ENCODE measurements around the gene PPL. TPM values are rescaled to one million over a fixed set of nuclear protein-coding genes. Genes with fewer than 3 reads are reported as not detected.

Gene PPL
- polyA plus RNA-seq, 3 donors = 0.02 TPM; not detected in 2

GRCh38 chr16:4900750-4901149, 36.2 kb downstream of the PPL start:
- H3K27me3 ChIP-seq (ENCODE audit: control insufficient read depth in 2 of 2, insufficient read depth in 2 of 2, low read length in 2 of 2) = no peaks in the 10 kb centered on the region
- Mint-ChIP-seq H3K9me3 (peaks cover 0 to 7% (median 4%) of the 10 kb centered on the region in 7 donors), H3K27ac (no peak overlapping the region), H3K4me3 (no peak overlapping the region), H3K4me1 (no peaks in the 10 kb centered on the region), H3K36me3 (no peaks in the 10 kb centered on the region), H3K27me3 (ENCODE audit: low read depth in 3 of 3) (peaks cover 6 to 7% (median 6%) of the 10 kb centered on the region in 3 donors)
- H3K4me2 ChIP-seq (replicated peaks; ENCODE audit: extremely low read depth, low read length, poor library complexity, severe bottlenecking) = no peak overlapping the region
- H2AFZ ChIP-seq (ENCODE audit: insufficient read depth, low read depth, low read length, poor library complexity, severe bottlenecking) = no peak overlapping the region
- no peaks in the 10 kb centered on the region for H3K36me3 ChIP-seq (replicated peaks in 1 of 2; ENCODE audit: control insufficient read depth in 1 of 2, insufficient read depth in 2 of 2, low read length in 2 of 2)
- H3K4me3 ChIP-seq (replicated peaks in 1 of 3; ENCODE audit: low read depth in 2 of 3, low read length in 3 of 3) = no peak overlapping the region
- H3K9ac ChIP-seq (ENCODE audit: insufficient read depth, low read length, poor library complexity, severe bottlenecking) = no peak overlapping the region
- no peaks in the 10 kb centered on the region for H4K20me1 ChIP-seq (ENCODE audit: insufficient read depth, low read length)
- no peak for DNase-seq
- no peaks in the 10 kb centered on the region for H3K4me1 ChIP-seq (ENCODE audit: control insufficient read depth in 1 of 2, insufficient read depth in 2 of 2, low read length in 2 of 2)
- no peaks in the 10 kb centered on the region for H3K79me2 ChIP-seq (ENCODE audit: insufficient read depth, low read length)
- intact Hi-C loops (cut with micrococcal nuclease) = no loop called here
- 98% methylated on average over 10 of the region's 11 CpGs for WGBS (ENCODE audit: insufficient coverage)
- H3K27ac ChIP-seq (ENCODE audit: low read depth in 1 of 2, low read length in 2 of 2) = no peak overlapping the region
- TF ChIP-seq CTCF (IDR thresholded peaks at IDR 0.05) = no peak
- no peaks in the 10 kb centered on the region for H3K9me3 ChIP-seq (replicated peaks in 1 of 2; ENCODE audit: control insufficient read depth in 1 of 2, insufficient read depth in 1 of 2, low read length in 2 of 2)

- Histone ChIP-seq H3K27me3 (ENCODE audit: control insufficient read depth in 2 of 2, insufficient read depth in 2 of 2, low read length in 2 of 2) (no peaks in the 10 kb centered on the region), H3K27ac (ENCODE audit: low read depth in 1 of 2, low read length in 2 of 2) (no peak overlapping the region), H3K4me1 (ENCODE audit: control insufficient read depth in 1 of 2, insufficient read depth in 2 of 2, low read length in 2 of 2) (no peaks in the 10 kb centered on the region), H3K79me2 (ENCODE audit: insufficient read depth, low read length) (no peaks in the 10 kb centered on the region), H3K4me3 (replicated peaks in 1 of 3; ENCODE audit: low read depth in 2 of 3, low read length in 3 of 3) (no peak overlapping the region), H3K9me3 (replicated peaks in 1 of 2; ENCODE audit: control insufficient read depth in 1 of 2, insufficient read depth in 1 of 2, low read length in 2 of 2) (no peaks in the 10 kb centered on the region), H4K20me1 (ENCODE audit: insufficient read depth, low read length) (no peaks in the 10 kb centered on the region), H3K36me3 (replicated peaks in 1 of 2; ENCODE audit: control insufficient read depth in 1 of 2, insufficient read depth in 2 of 2, low read length in 2 of 2) (no peaks in the 10 kb centered on the region), H2AFZ (ENCODE audit: insufficient read depth, low read depth, low read length, poor library complexity, severe bottlenecking) (no peak overlapping the region), H3K4me2 (replicated peaks; ENCODE audit: extremely low read depth, low read length, poor library complexity, severe bottlenecking) (no peak overlapping the region), H3K9ac (ENCODE audit: insufficient read depth, low read length, poor library complexity, severe bottlenecking) (no peak overlapping the region)
- Mint-ChIP-seq H3K36me3 (no peaks in the 10 kb centered on the region), H3K27me3 (ENCODE audit: low read depth in 3 of 3) (peaks cover 4 to 5% (median 5%) of the 10 kb centered on the region in 3 donors), H3K4me1 (no peaks in the 10 kb centered on the region), H3K4me3 (no peak overlapping the region), H3K9me3 (peaks cover 0 to 7% (median 4%) of the 10 kb centered on the region in 7 donors), H3K27ac (no peak overlapping the region)
- DNase-seq = no peak
- intact Hi-C loops (cut with micrococcal nuclease) = no loop called here
- 76% methylated on average over 3 of the region's 8 CpGs for WGBS (ENCODE audit: insufficient coverage)
- no peak for TF ChIP-seq CTCF (IDR thresholded peaks at IDR 0.05)
These were observed 36.9 kb downstream of the PPL start for GRCh38 chr16:4900036-4900435.
